ENCODE measurements around the gene PI4KA.

- TF ChIP-seq, protein P1, sequence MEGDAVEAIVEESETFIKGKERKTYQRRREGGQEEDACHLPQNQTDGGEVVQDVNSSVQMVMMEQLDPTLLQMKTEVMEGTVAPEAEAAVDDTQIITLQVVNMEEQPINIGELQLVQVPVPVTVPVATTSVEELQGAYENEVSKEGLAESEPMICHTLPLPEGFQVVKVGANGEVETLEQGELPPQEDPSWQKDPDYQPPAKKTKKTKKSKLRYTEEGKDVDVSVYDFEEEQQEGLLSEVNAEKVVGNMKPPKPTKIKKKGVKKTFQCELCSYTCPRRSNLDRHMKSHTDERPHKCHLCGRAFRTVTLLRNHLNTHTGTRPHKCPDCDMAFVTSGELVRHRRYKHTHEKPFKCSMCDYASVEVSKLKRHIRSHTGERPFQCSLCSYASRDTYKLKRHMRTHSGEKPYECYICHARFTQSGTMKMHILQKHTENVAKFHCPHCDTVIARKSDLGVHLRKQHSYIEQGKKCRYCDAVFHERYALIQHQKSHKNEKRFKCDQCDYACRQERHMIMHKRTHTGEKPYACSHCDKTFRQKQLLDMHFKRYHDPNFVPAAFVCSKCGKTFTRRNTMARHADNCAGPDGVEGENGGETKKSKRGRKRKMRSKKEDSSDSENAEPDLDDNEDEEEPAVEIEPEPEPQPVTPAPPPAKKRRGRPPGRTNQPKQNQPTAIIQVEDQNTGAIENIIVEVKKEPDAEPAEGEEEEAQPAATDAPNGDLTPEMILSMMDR (IDR thresholded peaks at IDR 0.05) = no peak
- TF ChIP-seq, protein P2, sequence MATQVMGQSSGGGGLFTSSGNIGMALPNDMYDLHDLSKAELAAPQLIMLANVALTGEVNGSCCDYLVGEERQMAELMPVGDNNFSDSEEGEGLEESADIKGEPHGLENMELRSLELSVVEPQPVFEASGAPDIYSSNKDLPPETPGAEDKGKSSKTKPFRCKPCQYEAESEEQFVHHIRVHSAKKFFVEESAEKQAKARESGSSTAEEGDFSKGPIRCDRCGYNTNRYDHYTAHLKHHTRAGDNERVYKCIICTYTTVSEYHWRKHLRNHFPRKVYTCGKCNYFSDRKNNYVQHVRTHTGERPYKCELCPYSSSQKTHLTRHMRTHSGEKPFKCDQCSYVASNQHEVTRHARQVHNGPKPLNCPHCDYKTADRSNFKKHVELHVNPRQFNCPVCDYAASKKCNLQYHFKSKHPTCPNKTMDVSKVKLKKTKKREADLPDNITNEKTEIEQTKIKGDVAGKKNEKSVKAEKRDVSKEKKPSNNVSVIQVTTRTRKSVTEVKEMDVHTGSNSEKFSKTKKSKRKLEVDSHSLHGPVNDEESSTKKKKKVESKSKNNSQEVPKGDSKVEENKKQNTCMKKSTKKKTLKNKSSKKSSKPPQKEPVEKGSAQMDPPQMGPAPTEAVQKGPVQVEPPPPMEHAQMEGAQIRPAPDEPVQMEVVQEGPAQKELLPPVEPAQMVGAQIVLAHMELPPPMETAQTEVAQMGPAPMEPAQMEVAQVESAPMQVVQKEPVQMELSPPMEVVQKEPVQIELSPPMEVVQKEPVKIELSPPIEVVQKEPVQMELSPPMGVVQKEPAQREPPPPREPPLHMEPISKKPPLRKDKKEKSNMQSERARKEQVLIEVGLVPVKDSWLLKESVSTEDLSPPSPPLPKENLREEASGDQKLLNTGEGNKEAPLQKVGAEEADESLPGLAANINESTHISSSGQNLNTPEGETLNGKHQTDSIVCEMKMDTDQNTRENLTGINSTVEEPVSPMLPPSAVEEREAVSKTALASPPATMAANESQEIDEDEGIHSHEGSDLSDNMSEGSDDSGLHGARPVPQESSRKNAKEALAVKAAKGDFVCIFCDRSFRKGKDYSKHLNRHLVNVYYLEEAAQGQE (IDR thresholded peaks at IDR 0.05; ENCODE audit: insufficient read depth in 1 of 2, low read depth in 2 of 2, low read length in 1 of 2) = no peak
- TF ChIP-seq POLR2AphosphoS5 (IDR thresholded peaks at IDR 0.05; ENCODE audit: low read depth, low read length) (no peak), SIN3A (IDR thresholded peaks at IDR 0.05; ENCODE audit: borderline replicate concordance, insufficient read depth, low read depth, low read length) (no peak)
Observed at GRCh38 chr22:20758688-20759087, 99.9 kb downstream of the PI4KA start.
